Measurements from ENCODE around the gene LYPLAL1.
"Not testable (repeated sequence)": the region's sequence is repeated elsewhere in the genome, so short reads cannot be mapped to it uniquely, and the experiment has no call there.

The LYPLAL1 gene

DNA sequence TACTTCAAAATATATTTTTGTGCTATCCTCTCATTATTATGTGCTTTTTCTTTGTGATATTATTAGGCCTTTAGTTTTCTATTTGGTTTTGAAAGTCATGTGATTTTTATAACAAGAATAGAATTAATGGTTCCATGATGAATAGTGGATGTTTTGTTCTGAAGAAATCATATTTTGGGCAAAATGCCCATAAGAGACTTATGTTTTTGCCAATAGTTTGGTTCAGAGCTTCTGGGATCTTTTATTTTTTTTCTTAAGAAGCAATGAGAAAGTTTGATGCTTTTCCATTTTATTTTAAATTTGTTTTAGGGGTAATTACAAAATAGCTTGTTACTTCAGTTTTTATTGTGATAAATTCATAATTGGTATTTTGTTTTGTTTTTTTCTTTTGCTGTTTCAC lies 49.8 kb downstream of the LYPLAL1 start:
- DNase-seq, result no peak

DNA sequence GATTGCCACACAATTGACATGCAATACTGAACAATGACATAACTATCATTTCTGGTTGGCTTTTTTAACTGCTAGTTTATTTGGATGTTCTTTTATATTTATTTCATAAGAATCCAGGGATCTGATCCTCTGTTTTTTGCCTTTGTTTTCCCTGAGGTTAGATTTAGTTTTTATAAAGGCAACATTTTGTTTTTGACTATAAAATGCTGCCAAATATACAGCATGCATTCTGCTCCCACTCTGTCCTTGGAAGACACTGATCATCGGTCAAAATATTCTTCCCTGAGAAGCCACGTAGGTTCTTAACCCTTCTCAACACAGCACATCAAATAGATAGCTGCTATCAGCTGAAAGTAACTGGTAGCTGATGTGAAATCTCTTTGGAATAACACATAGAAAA lies 52.5 kb downstream of the LYPLAL1 start:
- DNase-seq, result no peak

DNA sequence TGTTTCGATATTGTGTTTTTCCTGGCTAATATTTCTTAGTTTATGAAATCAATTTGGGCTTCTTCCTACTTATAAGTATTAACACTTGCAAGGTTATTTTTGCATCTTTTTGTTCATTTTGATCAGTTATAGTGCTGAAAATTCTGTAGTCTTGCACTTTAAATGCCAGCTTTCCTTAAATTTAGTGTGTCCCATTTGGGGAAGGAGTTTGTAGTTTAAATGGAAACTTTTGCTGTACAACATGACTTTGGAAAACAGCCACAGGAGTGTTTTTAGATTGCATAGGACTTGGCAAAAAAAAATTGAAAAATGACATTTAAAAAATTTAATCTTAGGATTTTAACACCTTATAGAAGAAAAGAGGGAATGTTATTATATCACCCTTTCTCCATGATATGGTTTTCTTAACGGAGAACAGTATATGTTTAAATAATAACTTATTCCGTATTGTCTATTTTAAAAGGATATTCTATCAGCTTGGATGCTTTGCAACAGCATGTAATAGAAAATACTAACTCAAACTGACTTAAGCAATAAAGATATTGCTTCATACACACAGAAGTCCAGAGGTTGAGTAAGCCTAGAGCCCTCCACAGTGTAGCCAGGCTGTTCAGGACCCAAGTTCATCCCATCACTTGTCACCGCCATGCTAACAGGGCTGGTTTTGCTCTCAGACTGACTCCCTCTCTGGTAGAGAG lies 53.8 kb downstream of the LYPLAL1 start:
- DNase-seq, result no peak

DNA sequence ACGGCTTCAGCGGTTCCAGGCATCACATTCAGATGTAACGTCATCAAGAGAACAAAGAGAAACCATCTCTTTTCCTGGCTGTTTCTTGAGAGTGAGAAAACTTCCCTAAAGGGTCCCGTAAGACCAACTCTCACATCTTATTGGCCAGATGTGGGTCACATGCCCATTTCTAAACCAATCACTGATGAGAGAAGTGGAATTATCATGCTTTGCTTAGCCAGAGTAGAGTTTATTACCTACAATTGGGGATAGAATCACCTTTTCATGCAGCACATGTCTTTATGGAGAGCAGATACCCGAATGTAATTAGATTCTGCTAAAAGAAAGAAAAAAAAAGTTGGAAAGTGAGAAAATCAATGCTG lies 54.4 kb downstream of the LYPLAL1 start:
- no peak for DNase-seq

DNA sequence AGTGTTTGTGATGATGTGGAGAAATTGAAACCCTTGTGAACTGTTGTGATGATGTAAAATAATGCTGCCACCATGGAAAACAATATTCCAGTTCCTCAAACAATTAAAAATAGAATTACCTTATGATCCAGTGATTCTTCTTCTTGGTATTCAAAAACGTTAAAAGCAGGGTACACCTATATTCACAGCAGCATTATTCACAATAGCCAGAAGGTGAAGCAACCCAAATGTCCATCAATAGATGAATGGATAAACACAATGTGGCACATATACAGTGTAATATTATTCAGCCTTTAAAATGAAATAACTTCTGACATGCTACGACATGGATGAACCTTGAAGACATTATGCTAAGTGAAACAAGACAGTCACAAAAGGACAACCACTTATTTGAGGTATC lies 59.2 kb downstream of the LYPLAL1 start:
- DNase-seq, result no peak

DNA sequence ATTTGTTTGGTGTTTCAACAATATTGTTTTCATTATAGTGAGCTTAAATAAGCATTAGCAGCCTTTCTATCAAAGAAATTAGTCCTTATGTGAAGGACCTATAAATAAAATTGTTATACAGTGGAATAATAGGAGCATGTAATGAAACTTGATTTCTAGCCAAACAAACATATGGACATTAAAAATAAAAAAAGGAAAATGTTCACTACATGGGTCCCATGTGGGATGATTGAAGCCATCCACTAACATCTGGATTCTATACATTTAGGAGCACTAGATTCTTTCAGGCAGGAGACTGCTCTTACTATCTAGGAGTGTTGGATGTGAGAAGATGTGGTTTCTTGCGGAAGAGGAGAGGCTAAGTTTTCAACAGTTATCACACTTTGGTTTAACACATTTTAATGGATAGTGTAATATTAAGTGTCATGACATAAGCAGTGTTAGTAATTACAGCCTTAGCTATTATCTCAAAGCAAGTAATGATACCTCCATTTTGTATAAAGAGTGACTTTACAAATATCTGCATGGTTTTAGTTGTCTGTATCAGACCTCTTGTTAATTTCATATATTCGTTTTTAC lies 62.3 kb downstream of the LYPLAL1 start:
- no peak for DNase-seq

DNA sequence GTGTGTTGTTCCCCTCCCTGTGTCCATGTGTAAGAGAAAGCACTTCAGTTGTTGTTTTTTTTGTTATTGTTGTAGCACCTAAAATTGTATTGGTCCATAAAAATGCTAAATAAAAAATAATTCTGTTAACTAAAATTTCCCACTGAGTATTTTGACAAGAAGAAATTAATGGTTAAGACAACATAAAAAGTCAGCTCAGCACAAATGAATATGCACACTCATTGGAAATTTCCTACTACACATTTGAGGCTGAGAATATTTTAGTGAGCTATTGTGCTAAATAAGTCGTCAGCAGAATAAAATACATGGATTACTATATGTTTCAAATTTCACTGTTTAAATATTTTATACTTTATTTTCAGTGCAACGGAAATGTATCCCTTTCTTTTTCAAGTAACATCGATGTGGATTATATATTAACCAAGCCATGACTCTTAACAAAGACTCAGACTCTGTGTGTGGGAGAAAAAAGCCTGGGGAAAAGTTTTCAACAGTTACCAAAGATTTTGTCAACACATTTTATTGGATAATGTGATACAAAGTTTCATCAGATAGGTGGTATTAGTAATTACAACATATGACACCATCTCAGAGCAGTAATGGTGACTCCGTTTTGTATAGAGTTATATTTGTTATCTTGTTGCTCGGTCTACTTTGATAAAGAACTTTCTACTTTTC lies 63.4 kb downstream of the LYPLAL1 start:
- DNase-seq, result no peak

DNA sequence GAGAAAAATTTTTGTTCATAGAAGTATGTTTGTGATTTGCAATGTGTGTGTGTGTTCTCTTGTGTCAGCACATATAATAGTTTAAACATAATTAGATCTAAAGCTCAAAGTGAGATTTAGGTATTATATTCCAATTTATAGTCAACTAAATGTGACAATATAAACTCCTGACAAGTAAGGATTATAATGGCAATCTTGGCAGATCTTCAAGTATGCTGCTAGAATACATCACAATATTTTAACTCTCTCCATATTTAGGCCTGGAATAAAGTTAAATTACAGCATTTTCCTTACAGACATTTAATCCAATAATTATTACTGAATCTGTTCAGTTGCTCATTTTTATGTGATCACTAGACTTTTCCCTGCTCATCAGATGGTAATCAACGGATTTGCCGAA lies 65.8 kb downstream of the LYPLAL1 start:
- no peak for DNase-seq

DNA sequence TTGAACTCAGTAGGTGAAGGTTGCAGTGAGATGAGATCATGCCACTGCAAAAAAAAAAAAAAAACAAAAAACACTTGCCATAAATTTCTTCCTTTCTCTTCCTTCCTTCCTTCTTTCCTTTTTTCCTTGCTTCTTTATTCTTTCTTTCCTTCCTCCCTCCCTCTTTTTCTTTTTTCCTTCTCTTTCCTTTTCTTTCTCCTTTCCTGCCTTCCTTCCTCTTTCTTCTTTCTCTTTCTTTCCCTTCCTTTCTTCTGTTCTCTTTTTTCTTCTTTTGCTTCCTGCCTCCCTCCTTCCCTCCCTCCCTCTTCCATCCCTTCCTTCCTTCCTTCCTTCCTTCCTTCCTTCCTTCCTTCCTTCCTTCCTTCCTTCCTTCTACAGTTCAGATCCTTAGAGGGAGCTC lies 71.2 kb downstream of the LYPLAL1 start:
- DNase-seq, result no peak

DNA sequence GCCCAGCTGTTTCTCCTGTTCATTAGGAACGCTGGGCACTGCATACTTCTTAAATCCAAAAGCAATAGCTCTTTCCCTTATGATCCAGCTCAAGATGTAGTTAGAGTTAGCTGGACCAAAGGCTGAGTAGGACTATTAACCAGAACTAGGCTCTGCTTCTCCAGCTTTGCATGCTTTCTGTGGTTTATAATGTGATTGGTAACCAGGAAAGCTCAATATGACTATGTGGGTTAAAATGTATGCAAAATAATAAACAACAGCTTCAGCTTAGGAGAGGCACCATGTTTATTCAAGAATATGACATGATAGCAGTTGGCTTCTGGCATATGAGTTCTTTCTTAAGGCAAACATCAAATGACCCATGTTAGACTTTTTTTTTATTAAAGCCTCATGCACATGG lies 73.8 kb downstream of the LYPLAL1 start:
- no peak for DNase-seq

DNA sequence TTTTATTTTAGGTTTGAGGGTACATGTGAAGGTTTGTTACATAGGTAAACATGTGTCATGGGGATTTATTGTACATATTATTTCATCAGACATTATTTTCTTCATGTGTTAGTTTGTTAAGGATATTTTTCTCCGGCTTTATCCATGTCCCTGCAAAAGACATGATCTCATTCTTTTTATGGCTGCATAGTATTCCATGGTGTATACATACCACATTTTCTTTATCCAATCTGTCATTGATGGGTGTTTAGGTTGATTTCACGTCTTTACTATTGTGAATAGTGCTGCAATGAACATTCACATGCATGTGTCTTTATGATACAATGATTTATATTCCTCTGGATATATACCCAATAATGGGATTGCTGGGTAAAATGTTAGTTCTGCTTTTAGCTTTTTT lies 76.8 kb downstream of the LYPLAL1 start:
- not testable (repeated sequence) for DNase-seq

DNA sequence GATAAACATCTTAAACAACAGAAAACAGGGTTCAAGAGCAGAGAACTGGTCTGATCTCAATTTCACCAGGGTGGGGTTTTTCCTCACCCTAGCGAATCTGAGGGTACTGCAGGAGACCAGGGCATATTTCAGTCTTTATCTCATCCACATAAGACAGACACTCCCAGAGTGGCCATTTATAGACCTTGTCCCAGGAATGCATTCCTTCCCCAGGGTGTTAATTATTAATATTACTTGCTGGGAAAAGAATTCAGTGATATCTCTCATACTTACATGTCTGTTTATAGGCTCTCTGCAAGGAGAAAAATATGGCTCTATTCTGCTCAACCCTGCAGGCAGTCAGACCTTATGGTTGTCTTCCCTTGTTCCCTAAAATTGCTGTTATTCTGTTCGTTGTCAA lies 84.1 kb downstream of the LYPLAL1 start:
- DNase-seq, result no peak

DNA sequence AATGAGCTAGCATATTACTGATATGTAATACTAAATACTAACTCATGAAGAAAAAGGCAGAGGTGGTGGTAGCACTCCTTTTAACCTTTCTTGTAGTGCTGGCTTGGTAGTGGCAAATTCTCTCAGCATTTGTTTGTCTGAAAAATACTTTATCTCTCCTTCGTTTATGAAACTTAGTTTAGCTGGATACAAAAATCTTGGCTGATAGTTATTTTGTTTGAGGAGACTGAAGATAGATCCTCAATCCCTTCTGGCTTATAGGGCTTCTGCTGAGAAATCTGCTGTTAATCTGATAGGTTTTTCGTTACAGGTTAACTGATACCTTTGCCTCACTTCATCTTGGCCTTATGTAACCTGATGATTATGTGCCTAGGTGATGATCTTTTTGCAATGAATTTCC lies 87.8 kb downstream of the LYPLAL1 start:
- no peak for DNase-seq
